WERI-Rb-1 (cell line): ENCODE measurements around the gene POLR3B.

Experiments used
- DNase-seq: peaks from one replicate; pipeline ENCODE4 v3.0.0-alpha.2; 2020
- H3K27ac ChIP-seq: fragments of 250-450 bp; sonication (Bioruptor Pico); 2 replicates; pipeline ENCODE4 v1.5.1; 2020; ENCODE audit warnings: mild to moderate bottlenecking, moderate library complexity
- H3K27me3 ChIP-seq: fragments of 250-450 bp; sonication (Bioruptor Pico); 2 replicates; pipeline ENCODE4 v1.5.1; 2021; ENCODE audit warnings: mild to moderate bottlenecking, low read depth, moderate library complexity; ENCODE audit not compliant: insufficient read depth, severe bottlenecking
- H3K36me3 ChIP-seq: fragments of 250-450 bp; sonication (Bioruptor Pico); 2 replicates; pipeline ENCODE4 v1.5.1; 2020; ENCODE audit warnings: mild to moderate bottlenecking, moderate library complexity
- H3K4me3 ChIP-seq: 2 replicates; pipeline ENCODE4 v1.5.1; 2011; ENCODE audit warnings: low read depth, mild to moderate bottlenecking, control low read depth, low read length
- H3K9me3 ChIP-seq: fragments of 250-450 bp; sonication (Bioruptor Pico); 2 replicates; pipeline ENCODE4 v1.5.1; 2021; ENCODE audit warnings: mild to moderate bottlenecking, moderate library complexity; ENCODE audit not compliant: severe bottlenecking
- CTCF ChIP-seq: IDR thresholded peaks from 2 replicates; pipeline ENCODE4 v1.5.1; 2011; ENCODE audit warnings: low read depth, mild to moderate bottlenecking, control low read depth, inconsistent platforms, low read length

The POLR3B gene

GRCh38 chr12:106333010-106333409 is 24.5 kb upstream of the POLR3B start:
- Histone ChIP-seq H3K36me3 (no peaks in the 10 kb centered on the region), H3K4me3 (no peak overlapping the region), H3K27me3 (no peaks in the 10 kb centered on the region), H3K9me3 (no peaks in the 10 kb centered on the region), H3K27ac (no peak overlapping the region)
- TF ChIP-seq CTCF = no peak
- no peak for DNase-seq

- no peaks in the 10 kb centered on the region for H3K9me3 ChIP-seq
- no peak for TF ChIP-seq CTCF
- DNase-seq = no peak
Measured at GRCh38 chr12:106333756-106334155, 23.8 kb upstream of the POLR3B start.

GRCh38 chr12:106341086-106341877 is 16.3 kb upstream of the POLR3B start:
- H3K4me3 ChIP-seq = no peak overlapping the region
- H3K27me3 ChIP-seq = no peaks in the 10 kb centered on the region
- no peak for TF ChIP-seq CTCF
- DNase-seq = no peak
- H3K9me3 ChIP-seq = no peaks in the 10 kb centered on the region
- H3K27ac ChIP-seq = no peak overlapping the region
- no peaks in the 10 kb centered on the region for H3K36me3 ChIP-seq

More at GRCh38 chr12:106333756-106334155, 23.8 kb upstream of the POLR3B start:
- no peaks in the 10 kb centered on the region for H3K36me3 ChIP-seq
- no peaks in the 10 kb centered on the region for H3K27me3 ChIP-seq
- H3K4me3 ChIP-seq = no peak overlapping the region
- H3K27ac ChIP-seq = no peak overlapping the region

GRCh38 chr12:106342397-106343213 is 14.9 kb upstream of the POLR3B start:
- no peak for TF ChIP-seq CTCF
- Histone ChIP-seq H3K9me3 (no peaks in the 10 kb centered on the region), H3K4me3 (no peak overlapping the region), H3K27me3 (no peaks in the 10 kb centered on the region), H3K36me3 (no peaks in the 10 kb centered on the region), H3K27ac (no peak overlapping the region)
- no peak for DNase-seq

GRCh38 chr12:106343214-106343528 is 14.4 kb upstream of the POLR3B start:
- Histone ChIP-seq H3K36me3 (no peaks in the 10 kb centered on the region), H3K4me3 (no peak overlapping the region), H3K27me3 (no peaks in the 10 kb centered on the region), H3K9me3 (no peaks in the 10 kb centered on the region), H3K27ac (no peak overlapping the region)
- no peak for TF ChIP-seq CTCF
- no peak for DNase-seq
